Hepatocyte (in vitro differentiated cells): Measurements from ENCODE around the gene ARHGAP26. TPM values are rescaled to one million over a fixed set of nuclear protein-coding genes. Genes with fewer than 3 reads are reported as not detected.

Experiments
- DNase-seq: peaks from one replicate; pipeline ENCODE4 v3.0.0-alpha.2; 2016; ENCODE audit warnings: low spot score
- H2AFZ ChIP-seq: fragments of 200-600 bp; sonication (generic); 2 replicates; pipeline ENCODE4 v1.6.0; 2016; ENCODE audit warnings: antibody characterized with exemption, mild to moderate bottlenecking
- H3K27ac ChIP-seq: fragments of 200-600 bp; sonication (generic); 2 replicates; pipeline ENCODE4 v1.5.1; 2016; ENCODE audit warnings: mild to moderate bottlenecking
- H3K27me3 ChIP-seq: fragments of 200-600 bp; sonication (generic); 2 replicates; pipeline ENCODE4 v1.6.1; 2016
- H3K36me3 ChIP-seq: fragments of 200-600 bp; sonication (generic); replicated peaks from 2 replicates; pipeline ENCODE4 v1.5.1; 2016; ENCODE audit warnings: low read depth; ENCODE audit not compliant: insufficient read depth
- H3K4me1 ChIP-seq: fragments of 200-600 bp; sonication (generic); 2 replicates; pipeline ENCODE4 v1.5.1; 2016; ENCODE audit warnings: mild to moderate bottlenecking, moderate library complexity; ENCODE audit not compliant: insufficient read depth
- H3K4me2 ChIP-seq: fragments of 200-600 bp; sonication (generic); 2 replicates; pipeline ENCODE4 v1.6.0; 2016
- H3K4me3 ChIP-seq: fragments of 200-600 bp; sonication (generic); 2 replicates; pipeline ENCODE4 v1.5.1; 2016; ENCODE audit warnings: mild to moderate bottlenecking
- H3K79me2 ChIP-seq: fragments of 200-600 bp; sonication (generic); 2 replicates; pipeline ENCODE4 v1.6.0; 2017; ENCODE audit warnings: mild to moderate bottlenecking
- H3K9me2 ChIP-seq: fragments of 200-600 bp; sonication (generic); replicated peaks from 2 replicates; pipeline ENCODE4 v1.6.0; 2017; ENCODE audit warnings: mild to moderate bottlenecking; ENCODE audit not compliant: insufficient read depth
- H3K9me3 ChIP-seq: fragments of 200-600 bp; sonication (generic); 2 replicates; pipeline ENCODE4 v1.5.1; 2016; ENCODE audit warnings: low read depth, mild to moderate bottlenecking
- H4K20me1 ChIP-seq: fragments of 200-600 bp; sonication (generic); 2 replicates; pipeline ENCODE4 v1.6.0; 2016; ENCODE audit warnings: mild to moderate bottlenecking; ENCODE audit not compliant: insufficient read depth, poor library complexity, severe bottlenecking
- EZH2 ChIP-seq: fragments of 200-600 bp; sonication (generic); IDR thresholded peaks from 2 replicates; pipeline ENCODE4 v1.6.1; 2016; ENCODE audit warnings: antibody characterized with exemption, mild to moderate bottlenecking, borderline replicate concordance
- EZH2phosphoT487 ChIP-seq: fragments of 200-600 bp; sonication (generic); IDR thresholded peaks from one replicate; pipeline ENCODE4 v1.6.1; 2018; ENCODE audit warnings: antibody characterized with exemption, mild to moderate bottlenecking, low read depth, moderate library complexity; ENCODE audit not compliant: unreplicated experiment, severe bottlenecking
- whole genome bisulfite sequencing: methylation state at CpG from one replicate; pipeline ENCODE4 v1.1.6; 2016; ENCODE audit warnings: low lambda C conversion rate; ENCODE audit errors: missing lambda C conversion rate; 5-methylcytosine and 5-hydroxymethylcytosine counted together
- polyA plus RNA-seq: library from polyadenylated mRNA; unstranded; fragments of >200 nt; fragmentation: Nextera tagmentation; extraction: Ambion mirVana; gene quantifications from 2 replicates; pipeline ENCODE4 v1.2.1, GENCODE V29; 2016
- total RNA-seq: library from RNA; depleted of rRNA; stranded (reverse); fragments of >200 nt; gene quantifications from 2 replicates; pipeline ENCODE4 v1.2.3, GENCODE V29; 2014
- TF ChIP-seq, protein P1 (sequence below): fragments of 200-600 bp; sonication (generic); IDR thresholded peaks from 2 replicates; pipeline ENCODE4 v1.5.1; 2016; ENCODE audit warnings: antibody characterized with exemption, mild to moderate bottlenecking; ENCODE audit not compliant: poor library complexity

The ARHGAP26 gene
- total and polyA plus RNA-seq, 2 experiments from 2014 or later, result 16.5 to 19.8 TPM

DNA sequence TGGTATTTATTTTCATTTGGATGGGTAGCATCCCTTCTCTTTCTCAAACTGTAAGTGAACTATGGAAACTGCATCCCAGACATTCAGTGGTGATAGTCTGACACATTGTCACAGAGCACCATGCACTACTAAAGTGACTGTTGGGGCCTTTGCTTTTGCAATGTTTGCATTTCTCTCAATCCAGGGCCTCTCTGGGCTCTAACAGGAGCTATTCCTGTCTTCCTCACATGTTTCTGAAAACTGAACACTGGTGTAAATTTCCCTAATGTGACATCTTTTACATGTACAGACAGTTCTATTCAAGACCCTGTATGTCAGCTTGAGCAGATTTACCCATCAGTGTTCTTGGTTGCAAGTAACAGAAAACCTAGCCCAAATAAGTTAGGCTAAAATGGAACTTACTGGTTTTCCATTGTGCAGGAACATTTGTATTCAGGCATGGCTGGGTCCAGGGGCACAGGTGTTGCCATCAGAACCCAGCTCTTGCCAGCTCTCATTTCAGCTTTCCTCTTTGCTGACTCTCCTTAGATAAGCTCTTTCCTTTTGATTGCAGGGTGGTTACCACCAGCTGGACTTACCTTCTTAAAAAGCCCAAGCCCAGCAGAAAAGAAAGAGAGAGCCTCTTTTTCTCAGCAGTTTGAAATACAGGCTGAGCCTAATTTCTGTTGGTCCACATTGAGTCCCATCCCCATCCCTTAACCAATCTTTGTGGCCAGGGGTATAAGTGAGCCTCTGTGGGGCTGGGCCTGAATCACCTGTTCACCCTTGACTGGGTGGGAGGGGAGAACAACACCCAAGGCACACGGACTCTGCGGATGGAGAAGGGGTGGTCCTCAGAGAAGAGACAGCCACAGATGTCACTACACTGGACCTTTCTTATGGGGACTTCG lies 399.0 kb downstream of the ARHGAP26 start:
- Histone ChIP-seq H3K27ac (peak overlapping the region; percentile 49), H4K20me1 (no peaks in the 10 kb centered on the region), H3K4me3 (no peak overlapping the region), H3K79me2 (no peaks in the 10 kb centered on the region), H3K27me3 (no peaks in the 10 kb centered on the region), H3K4me1 (peaks cover 22% of the 10 kb centered on the region), H3K9me2 (no peaks in the 10 kb centered on the region), H2AFZ (no peak overlapping the region), H3K4me2 (peak overlapping the region; percentile 35), H3K9me3 (no peaks in the 10 kb centered on the region), H3K36me3 (no peaks in the 10 kb centered on the region)
- DNase-seq, result no peak
- 98% methylated on average over 3 of the region's 3 CpGs for WGBS
- TF ChIP-seq, protein P1, sequence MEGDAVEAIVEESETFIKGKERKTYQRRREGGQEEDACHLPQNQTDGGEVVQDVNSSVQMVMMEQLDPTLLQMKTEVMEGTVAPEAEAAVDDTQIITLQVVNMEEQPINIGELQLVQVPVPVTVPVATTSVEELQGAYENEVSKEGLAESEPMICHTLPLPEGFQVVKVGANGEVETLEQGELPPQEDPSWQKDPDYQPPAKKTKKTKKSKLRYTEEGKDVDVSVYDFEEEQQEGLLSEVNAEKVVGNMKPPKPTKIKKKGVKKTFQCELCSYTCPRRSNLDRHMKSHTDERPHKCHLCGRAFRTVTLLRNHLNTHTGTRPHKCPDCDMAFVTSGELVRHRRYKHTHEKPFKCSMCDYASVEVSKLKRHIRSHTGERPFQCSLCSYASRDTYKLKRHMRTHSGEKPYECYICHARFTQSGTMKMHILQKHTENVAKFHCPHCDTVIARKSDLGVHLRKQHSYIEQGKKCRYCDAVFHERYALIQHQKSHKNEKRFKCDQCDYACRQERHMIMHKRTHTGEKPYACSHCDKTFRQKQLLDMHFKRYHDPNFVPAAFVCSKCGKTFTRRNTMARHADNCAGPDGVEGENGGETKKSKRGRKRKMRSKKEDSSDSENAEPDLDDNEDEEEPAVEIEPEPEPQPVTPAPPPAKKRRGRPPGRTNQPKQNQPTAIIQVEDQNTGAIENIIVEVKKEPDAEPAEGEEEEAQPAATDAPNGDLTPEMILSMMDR, result no peak
- no peak for TF ChIP-seq EZH2
- TF ChIP-seq EZH2phosphoT487, result no peak

DNA sequence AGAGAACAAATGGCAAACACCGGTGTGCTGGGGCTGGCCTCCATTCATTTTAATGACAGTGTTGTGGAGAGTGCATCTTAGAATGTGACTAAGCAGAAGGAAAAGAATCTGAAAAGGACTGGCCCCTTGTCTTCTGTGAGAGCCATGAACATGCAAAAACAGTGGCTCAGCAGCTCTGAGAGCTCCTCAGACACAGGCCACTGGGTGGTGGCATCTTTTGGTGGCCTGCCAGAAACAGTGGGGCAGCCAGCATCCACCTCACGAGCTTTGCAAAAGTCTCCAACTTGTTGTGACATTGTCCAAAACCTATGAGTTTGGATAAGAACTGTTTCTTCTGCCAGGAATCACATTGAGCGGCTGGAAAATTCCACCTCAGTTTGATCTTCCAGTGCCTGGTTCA lies 399.9 kb downstream of the ARHGAP26 start:
- Histone ChIP-seq H3K9me2 (no peaks in the 10 kb centered on the region), H2AFZ (no peak overlapping the region), H3K27ac (no peak overlapping the region), H3K4me3 (no peak overlapping the region), H3K79me2 (no peaks in the 10 kb centered on the region), H3K36me3 (no peaks in the 10 kb centered on the region), H3K4me2 (no peak overlapping the region), H4K20me1 (no peaks in the 10 kb centered on the region), H3K27me3 (no peaks in the 10 kb centered on the region), H3K9me3 (no peaks in the 10 kb centered on the region), H3K4me1 (peaks cover 22% of the 10 kb centered on the region)
- TF ChIP-seq EZH2phosphoT487 (no peak), EZH2 (no peak)
- no peak for DNase-seq
- 85% methylated on average over 3 of the region's 3 CpGs for WGBS

DNA sequence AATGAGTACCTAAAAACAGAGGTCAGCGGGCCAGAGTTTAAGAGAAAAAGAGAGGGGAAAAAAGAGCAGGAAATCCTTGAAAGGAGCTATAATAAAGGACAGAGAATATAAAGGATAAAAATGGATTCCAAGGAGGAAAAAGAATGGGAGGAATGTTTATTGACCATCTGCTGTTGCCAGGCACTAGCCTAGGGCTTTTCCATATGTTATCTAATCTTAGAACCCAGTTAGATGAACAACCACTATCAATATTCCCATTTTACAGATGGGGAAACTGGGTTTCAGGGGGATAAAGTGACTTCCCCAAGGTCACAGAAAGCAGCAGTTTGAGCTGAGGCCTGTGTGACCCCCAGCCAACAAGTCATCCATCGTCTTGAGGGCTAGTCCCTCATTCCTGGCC lies 400.8 kb downstream of the ARHGAP26 start:
- WGBS, result 100% methylated on average over 2 of the region's 2 CpGs
- no peaks in the 10 kb centered on the region for H3K79me2 ChIP-seq

DNA sequence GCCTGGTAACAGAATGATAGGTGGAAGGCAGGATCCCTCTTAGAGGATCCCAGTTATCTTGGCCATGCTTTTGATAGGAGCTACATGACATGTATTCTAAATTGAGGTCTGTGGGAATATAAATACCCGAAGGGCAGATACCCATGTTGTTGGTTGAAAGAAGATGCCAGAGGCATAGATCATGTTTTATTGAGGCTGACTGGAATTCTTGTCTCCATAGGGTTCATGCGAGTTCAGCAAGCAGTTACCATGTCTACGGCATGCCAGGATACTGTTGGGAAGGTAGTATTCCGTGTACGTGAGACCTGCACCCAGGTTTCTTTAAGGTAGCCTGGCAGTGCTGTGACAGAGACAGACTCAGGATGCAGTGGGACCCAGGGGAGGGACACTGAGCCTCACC lies 402.6 kb downstream of the ARHGAP26 start:
- no peak for DNase-seq
- no peak overlapping the region for H3K27ac ChIP-seq
- no peak overlapping the region for H3K4me3 ChIP-seq
- no peaks in the 10 kb centered on the region for H3K27me3 ChIP-seq
- H3K79me2 ChIP-seq, result no peaks in the 10 kb centered on the region
- H3K9me3 ChIP-seq, result no peaks in the 10 kb centered on the region
- peaks cover 15% of the 10 kb centered on the region for H3K4me1 ChIP-seq
- TF ChIP-seq EZH2, result no peak
- no peak for TF ChIP-seq EZH2phosphoT487
- TF ChIP-seq, protein P1, result no peak
- H2AFZ ChIP-seq, result no peak overlapping the region
- no peaks in the 10 kb centered on the region for H3K9me2 ChIP-seq
- no peak overlapping the region for H3K4me2 ChIP-seq
- no peaks in the 10 kb centered on the region for H3K36me3 ChIP-seq
- 95% methylated on average over 5 of the region's 5 CpGs for WGBS
- no peaks in the 10 kb centered on the region for H4K20me1 ChIP-seq

More for the DNA sequence above, 400.8 kb downstream of the ARHGAP26 start:
- Histone ChIP-seq H3K27me3 (no peaks in the 10 kb centered on the region), H3K9me3 (no peaks in the 10 kb centered on the region), H3K4me2 (no peak overlapping the region), H3K4me1 (peaks cover 22% of the 10 kb centered on the region), H2AFZ (no peak overlapping the region), H3K9me2 (no peaks in the 10 kb centered on the region), H3K4me3 (no peak overlapping the region), H3K36me3 (no peaks in the 10 kb centered on the region), H3K27ac (no peak overlapping the region), H4K20me1 (no peaks in the 10 kb centered on the region)
- TF ChIP-seq EZH2, result no peak
- TF ChIP-seq, protein P1, result no peak
- no peak for DNase-seq
